HG03097 (cell line): ENCODE data around the gene ARL15.

Source experiments
- ATAC-seq: cut with Tn5 transposase; IDR thresholded peaks from one replicate; pipeline ENCODE4 v1.9.1; 2021; ENCODE audit not compliant: unreplicated experiment, low FRiP score

Gene ARL15

GRCh38 chr5:54315736-54316528, 5.6 kb upstream of the ARL15 start:
- no peak for ATAC-seq

GRCh38 chr5:54313311-54314270, 3.2 kb upstream of the ARL15 start:
- ATAC-seq = no peak

DNA sequence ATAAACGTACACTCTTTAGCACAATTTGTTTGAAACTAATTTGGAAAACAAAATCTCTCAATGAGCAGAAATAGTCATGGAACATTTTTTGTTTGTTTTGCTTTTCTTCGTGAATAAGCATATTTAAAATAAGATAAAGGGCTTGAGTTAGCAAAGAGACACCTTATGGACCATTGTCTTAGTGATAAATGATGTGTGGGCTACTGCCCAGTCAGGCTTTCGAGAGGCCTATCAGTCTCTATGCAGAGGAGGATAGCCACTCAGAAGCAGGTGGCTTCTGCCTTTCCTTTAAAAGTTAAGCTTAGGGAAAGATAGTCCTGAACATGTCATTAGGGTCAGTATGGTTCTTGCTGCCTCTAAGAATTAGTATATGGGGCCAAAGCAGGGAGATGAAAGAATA, 2.1 kb upstream of the ARL15 start:
- no peak for ATAC-seq

DNA sequence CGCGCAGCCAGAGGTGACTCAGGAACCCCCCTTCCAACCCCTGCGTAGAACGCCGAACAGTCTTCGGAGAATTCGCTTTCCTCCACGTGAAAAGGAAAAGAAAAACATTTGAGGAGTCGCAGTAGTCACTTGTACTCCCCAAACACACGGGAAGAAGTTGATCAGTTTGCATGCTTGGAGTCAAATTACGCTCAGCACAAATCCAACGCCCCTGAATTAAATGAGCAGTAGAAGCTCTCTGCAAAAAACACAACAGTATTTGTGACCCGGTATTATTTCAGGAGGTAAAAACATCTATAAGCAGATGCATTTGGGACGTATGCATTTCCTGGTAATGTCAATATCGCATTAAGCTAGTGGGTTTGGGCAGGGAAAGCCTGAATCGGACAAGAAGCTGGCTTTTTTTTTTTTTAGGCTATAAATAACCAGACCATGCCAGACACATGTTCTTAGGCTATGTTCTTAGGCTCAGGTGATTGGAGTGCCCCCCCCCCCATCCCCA, 854 bp upstream of the ARL15 start:
- ATAC-seq = no peak

DNA sequence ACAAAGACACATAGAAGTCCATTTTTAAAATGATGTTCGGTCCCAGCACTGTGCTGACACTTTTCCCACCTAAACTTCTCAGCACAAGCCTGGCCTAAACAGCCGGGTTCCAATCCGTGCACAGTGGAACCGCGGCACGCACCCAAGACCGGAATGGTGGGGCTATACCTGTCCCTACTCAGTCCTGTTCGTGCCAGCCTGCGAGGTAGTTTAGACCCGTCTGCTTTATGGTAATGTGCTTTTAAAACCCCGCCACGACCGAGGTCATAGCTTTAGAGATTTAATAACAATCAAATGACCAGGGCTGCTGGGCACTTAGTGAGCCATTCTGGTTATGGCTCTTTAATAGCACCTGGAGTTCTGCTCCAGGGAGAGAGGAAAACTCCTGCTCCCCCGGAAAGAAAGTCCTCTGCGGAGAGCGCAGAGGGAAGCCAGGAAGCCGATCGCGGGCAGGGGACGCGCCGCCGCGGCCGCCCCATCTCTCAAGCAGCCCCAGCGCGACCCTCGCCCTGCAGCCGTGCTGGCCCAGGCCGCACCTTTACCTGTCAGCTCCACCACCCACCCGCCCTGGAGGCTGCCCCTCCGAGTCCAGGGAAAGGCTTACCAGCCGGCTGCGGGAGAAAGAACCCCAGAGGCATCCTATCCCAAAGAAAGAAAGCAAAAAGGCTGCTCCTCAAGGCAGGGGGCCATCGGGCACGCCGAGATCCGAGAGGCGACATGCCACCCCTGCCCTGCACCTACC, 511 bp downstream of the ARL15 start:
- ATAC-seq = peak; percentile 16

GRCh38 chr5:54309276-54309675, 1.1 kb downstream of the ARL15 start:
- no peak for ATAC-seq

GRCh38 chr5:54307583-54307982, 2.8 kb downstream of the ARL15 start:
- no peak for ATAC-seq

- ATAC-seq = no peak
Observed at GRCh38 chr5:54306893-54307292, 3.5 kb downstream of the ARL15 start.

GRCh38 chr5:54305737-54306136, 4.6 kb downstream of the ARL15 start:
- ATAC-seq = no peak

- no peak for ATAC-seq
Observed at GRCh38 chr5:54304040-54304439, 6.3 kb downstream of the ARL15 start.

- no peak for ATAC-seq
Observed at GRCh38 chr5:54302267-54302687, 8.1 kb downstream of the ARL15 start.

GRCh38 chr5:54301849-54302248, 8.5 kb downstream of the ARL15 start:
- ATAC-seq = no peak

GRCh38 chr5:54301220-54301619, 9.2 kb downstream of the ARL15 start:
- ATAC-seq = no peak

- ATAC-seq = no peak
Observed at GRCh38 chr5:54298947-54299346, 11.4 kb downstream of the ARL15 start.

DNA sequence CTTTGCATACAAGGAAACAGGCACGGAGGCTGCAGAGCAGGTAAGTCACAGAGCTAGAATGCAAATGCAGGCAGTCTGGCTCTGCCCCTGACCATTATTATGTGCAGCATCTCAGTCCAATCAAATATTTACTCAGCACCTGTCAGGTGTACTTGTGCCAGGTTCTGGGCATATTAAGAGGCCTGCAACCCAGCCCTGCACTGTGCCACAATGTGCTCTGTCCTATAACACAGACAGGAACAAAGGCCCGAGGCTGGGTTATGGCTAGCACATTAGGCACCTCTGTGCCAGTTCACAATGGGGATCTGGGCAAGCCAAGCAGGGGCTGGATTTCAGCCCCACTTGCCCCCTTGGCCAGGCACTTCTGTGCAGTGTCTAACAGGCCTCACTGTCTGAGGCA, 14.0 kb downstream of the ARL15 start:
- ATAC-seq = no peak

DNA sequence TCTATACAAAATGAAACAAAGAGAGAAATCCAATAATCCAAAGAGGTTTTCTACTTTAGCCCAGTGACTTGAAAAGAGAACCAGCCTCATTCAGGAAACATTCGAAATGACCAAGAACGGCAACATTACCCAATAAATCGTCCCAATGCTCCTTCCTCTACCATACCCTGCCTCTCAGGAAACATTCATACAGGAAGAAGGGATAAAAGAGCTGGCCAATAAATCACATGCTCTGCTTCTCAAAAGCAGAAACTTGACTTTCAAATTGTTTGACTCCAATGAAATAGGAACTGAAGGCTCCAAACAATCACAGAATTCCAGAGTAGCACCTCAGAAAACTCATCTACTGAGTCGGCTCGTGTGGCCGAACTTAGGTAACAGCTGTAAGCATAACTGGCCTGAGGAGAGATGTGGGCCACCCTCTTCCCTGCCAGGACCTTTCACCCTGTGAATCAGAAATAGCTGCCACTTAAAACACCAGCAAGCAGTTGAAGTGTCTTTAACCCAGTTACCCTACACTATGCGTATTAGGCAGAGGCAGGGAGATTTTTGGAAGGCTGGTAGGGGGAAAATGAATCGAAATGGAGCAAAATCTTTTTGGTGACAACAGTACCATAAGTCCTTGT, 14.6 kb downstream of the ARL15 start:
- no peak for ATAC-seq

DNA sequence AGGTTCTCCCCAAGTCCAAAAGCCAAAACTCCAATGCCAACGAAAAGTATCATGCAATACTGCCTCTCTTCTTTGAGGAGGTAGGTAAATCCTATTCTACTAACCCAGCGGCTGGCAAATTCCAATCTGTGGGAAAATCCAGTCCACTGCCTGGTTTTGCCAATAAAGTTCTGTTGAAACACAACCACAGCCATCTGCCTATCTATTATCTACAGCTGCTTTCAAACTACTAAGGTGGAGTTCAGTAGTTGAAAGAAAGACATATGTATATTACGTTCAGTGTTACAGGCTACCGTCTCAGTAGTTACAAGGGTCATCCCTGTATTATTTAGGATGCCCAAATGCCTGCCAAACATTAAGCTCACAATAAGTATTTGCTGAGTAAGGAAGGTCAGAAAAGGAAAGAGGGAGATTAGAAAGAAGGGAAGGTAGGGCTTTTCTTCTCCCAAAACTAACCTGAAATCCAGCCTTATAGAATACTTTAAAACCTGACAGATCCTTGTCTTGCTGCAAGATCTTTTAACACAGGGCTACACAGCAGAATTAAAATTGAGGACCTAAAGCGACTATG, 16.2 kb downstream of the ARL15 start:
- no peak for ATAC-seq

DNA sequence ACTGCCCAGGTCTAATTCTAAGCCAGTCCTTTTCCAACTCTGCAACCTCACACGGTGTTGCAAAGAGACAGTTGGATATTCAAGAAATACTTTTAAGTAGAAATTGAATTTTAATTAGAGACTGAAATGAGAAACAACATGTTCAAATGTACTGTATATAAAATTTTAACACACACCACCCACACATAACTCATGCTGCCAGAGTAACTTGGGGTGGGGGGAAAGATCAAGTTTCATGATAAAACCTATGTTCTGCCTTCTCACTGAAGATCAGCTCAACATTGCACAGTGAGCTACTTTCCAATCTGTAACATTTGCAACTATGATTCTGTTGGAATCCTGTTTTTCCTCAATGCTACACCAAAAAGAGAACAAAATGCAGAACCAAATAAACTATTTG, 17.5 kb downstream of the ARL15 start:
- ATAC-seq = no peak

GRCh38 chr5:54291498-54291897, 18.9 kb downstream of the ARL15 start:
- ATAC-seq = no peak

GRCh38 chr5:54289769-54290168, 20.6 kb downstream of the ARL15 start:
- ATAC-seq = no peak
